Ascending aorta (tissue), 2 donors: Measurements from ENCODE around the gene LINS1. TPM values are rescaled to one million over a fixed set of nuclear protein-coding genes. Genes with fewer than 3 reads are reported as not detected.
A peak's percentile ranks its signal among the peaks of the same experiment; 100 is the strongest.

ENCODE experiments used
- DNase-seq, 2 donors: peaks; one replicate each; pipeline ENCODE4 v3.0.0-alpha.2; 2019; ENCODE audit warnings: low spot score in 2 of 2
- H3K27ac ChIP-seq, 2 donors: fragments of 200-600 bp; sonication (generic); one replicate each; pipeline ENCODE4 v1.5.1; 2016 to 2017; ENCODE audit warnings: mild to moderate bottlenecking in 1 of 2
- H3K27me3 ChIP-seq: fragments of 200-600 bp; sonication (generic); one replicate; pipeline ENCODE4 v1.5.1; 2017
- H3K36me3 ChIP-seq, 2 donors: fragments of 200-600 bp; sonication (generic); one replicate each; pipeline ENCODE4 v1.5.1; 2016
- H3K4me1 ChIP-seq, 2 donors: fragments of 200-600 bp; sonication (generic); one replicate each; pipeline ENCODE4 v1.5.1; 2016 to 2017; ENCODE audit warnings: mild to moderate bottlenecking in 1 of 2
- H3K4me3 ChIP-seq, 2 donors: fragments of 200-600 bp; sonication (generic); one replicate each; pipeline ENCODE4 v1.5.1; 2016 to 2017; ENCODE audit warnings: mild to moderate bottlenecking in 1 of 2
- H3K9me3 ChIP-seq, 2 donors: fragments of 200-600 bp; sonication (generic); one replicate each; pipeline ENCODE4 v1.5.1; 2016
- intact Hi-C: fragments of 100-400 bp; cut with DNase I; formaldehyde crosslinking; loops from one replicate; pipeline ENCODE4 v1.15.1; 2023
- total RNA-seq: library from RNA; depleted of rRNA; stranded (reverse); fragments of >200 nt; gene quantifications from one replicate; pipeline ENCODE4 v1.1.0, GENCODE V29; 2016
- TF ChIP-seq, protein P1 (sequence below), 3 experiments: fragments of 200-600 bp in 2 of 3; fragments of 450-650 bp in 1 of 3; sonication (generic) in 2 of 3; IDR thresholded peaks; one replicate each; pipeline ENCODE4 v1.5.1; 2016 to 2019; ENCODE audit warnings: antibody characterized with exemption in 3 of 3, mild to moderate bottlenecking in 1 of 3, moderate library complexity in 1 of 3

Gene LINS1
- total RNA-seq: 1.7 TPM

- TF ChIP-seq, protein P1, sequence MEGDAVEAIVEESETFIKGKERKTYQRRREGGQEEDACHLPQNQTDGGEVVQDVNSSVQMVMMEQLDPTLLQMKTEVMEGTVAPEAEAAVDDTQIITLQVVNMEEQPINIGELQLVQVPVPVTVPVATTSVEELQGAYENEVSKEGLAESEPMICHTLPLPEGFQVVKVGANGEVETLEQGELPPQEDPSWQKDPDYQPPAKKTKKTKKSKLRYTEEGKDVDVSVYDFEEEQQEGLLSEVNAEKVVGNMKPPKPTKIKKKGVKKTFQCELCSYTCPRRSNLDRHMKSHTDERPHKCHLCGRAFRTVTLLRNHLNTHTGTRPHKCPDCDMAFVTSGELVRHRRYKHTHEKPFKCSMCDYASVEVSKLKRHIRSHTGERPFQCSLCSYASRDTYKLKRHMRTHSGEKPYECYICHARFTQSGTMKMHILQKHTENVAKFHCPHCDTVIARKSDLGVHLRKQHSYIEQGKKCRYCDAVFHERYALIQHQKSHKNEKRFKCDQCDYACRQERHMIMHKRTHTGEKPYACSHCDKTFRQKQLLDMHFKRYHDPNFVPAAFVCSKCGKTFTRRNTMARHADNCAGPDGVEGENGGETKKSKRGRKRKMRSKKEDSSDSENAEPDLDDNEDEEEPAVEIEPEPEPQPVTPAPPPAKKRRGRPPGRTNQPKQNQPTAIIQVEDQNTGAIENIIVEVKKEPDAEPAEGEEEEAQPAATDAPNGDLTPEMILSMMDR (IDR thresholded peaks at IDR 0.05): no peak
These were observed at the start of gene LINS1, which contains the start of gene ASB7 for GRCh38 chr15:100602064-100602822. Gene LINS1 (minus strand): TSS chr15:100602184. CDS start chr15:100580842, 21,342 bp downstream. Gene ASB7 (plus strand): TSS chr15:100602589. CDS start chr15:100612217, 9,628 bp downstream.

GRCh38 chr15:100651253-100651652, 49.3 kb upstream of the LINS1 start:
- intact Hi-C loops: no loop called here
- TF ChIP-seq, protein P1 (IDR thresholded peaks at IDR 0.05): no peak
- no peaks in the 10 kb centered on the region for H3K4me1 ChIP-seq
- no peak for DNase-seq
- no peaks in the 10 kb centered on the region for H3K9me3 ChIP-seq
- no peak overlapping the region for H3K4me3 ChIP-seq
- H3K36me3 ChIP-seq: peaks cover 0 to 12% of the 10 kb centered on the region in 2 donors
- H3K27ac ChIP-seq: no peak overlapping the region
- no peaks in the 10 kb centered on the region for H3K27me3 ChIP-seq

More at GRCh38 chr15:100602064-100602822, at the start of gene LINS1, which contains the start of gene ASB7:
- Histone ChIP-seq H3K4me1 (peaks cover 7 to 17% of the 10 kb centered on the region in 2 donors), H3K36me3 (no peaks in the 10 kb centered on the region), H3K9me3 (no peaks in the 10 kb centered on the region), H3K27ac (peak within 1 kb of the TSS; percentile 71 to 88), H3K4me3 (peak within 1 kb of the TSS; percentile 75 to 95), H3K27me3 (no peaks in the 10 kb centered on the region)
- DNase-seq: peak; percentile 100
- intact Hi-C loops: loop anchor here (1.0 to 10.0 kb wide), 6 partner anchors 120 to 1351 kb away; partner anchors contain the start of genes CHSY1, LRRC28, SELENOS and TM2D3

GRCh38 chr15:100650685-100651084, 48.7 kb upstream of the LINS1 start:
- intact Hi-C loops: no loop called here
- Histone ChIP-seq H3K4me1 (no peaks in the 10 kb centered on the region), H3K36me3 (peaks cover 0 to 12% of the 10 kb centered on the region in 2 donors), H3K4me3 (no peak overlapping the region), H3K27me3 (no peaks in the 10 kb centered on the region), H3K27ac (no peak overlapping the region), H3K9me3 (no peaks in the 10 kb centered on the region)
- TF ChIP-seq, protein P1 (IDR thresholded peaks at IDR 0.05): no peak
- DNase-seq: no peak

DNA sequence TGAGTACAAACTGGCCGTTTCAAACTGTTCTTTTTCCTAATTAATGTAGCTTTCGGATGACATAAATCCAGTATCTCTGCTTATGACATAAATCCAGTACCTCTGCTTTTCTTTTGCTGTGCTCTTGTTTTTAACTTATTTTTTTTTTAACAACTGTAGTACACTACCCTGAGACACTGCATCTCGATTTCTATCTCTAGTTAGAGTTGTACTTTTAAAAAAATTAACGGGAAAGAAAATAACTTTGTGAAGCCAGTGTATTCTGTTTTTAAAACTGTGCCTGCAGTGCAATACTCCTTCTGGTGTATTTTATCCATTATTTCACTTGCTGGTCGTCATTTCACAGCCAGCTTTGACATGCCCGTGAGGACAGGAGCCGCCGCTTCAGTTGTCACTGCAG, 47.0 kb upstream of the LINS1 start:
- intact Hi-C loops: no loop called here
- TF ChIP-seq, protein P1 (IDR thresholded peaks at IDR 0.05): no peak
- Histone ChIP-seq H3K27ac (no peak overlapping the region), H3K4me3 (no peak overlapping the region), H3K27me3 (no peaks in the 10 kb centered on the region), H3K36me3 (peaks cover 0 to 12% of the 10 kb centered on the region in 2 donors), H3K9me3 (no peaks in the 10 kb centered on the region), H3K4me1 (no peaks in the 10 kb centered on the region)
- no peak for DNase-seq

- TF ChIP-seq, protein P1 (IDR thresholded peaks at IDR 0.05): no peak
- Histone ChIP-seq H3K4me1 (no peaks in the 10 kb centered on the region), H3K4me3 (no peak overlapping the region), H3K27ac (no peak overlapping the region), H3K36me3 (peaks cover 0 to 12% of the 10 kb centered on the region in 2 donors), H3K9me3 (no peaks in the 10 kb centered on the region), H3K27me3 (no peaks in the 10 kb centered on the region)
- DNase-seq: no peak
- intact Hi-C loops: no loop called here
These were observed 43.7 kb upstream of the LINS1 start for GRCh38 chr15:100645671-100646070.
